Activated naive CD8-positive, alpha-beta T cell treated with anti-CD3 and anti-CD28 coated beads, Interleukin-2, amount 50 U/mL, for 24 hours (primary cell): Measurements from ENCODE around the gene DMD.

Experiments
- ATAC-seq: fragments of 150-1000 bp; cut with Tn5 transposase; one replicate; pipeline ENCODE4 v1.10.0; 2021
- DNase-seq: peaks from one replicate; pipeline ENCODE4 v3.0.0; 2021
- H3K27ac Mint-ChIP-seq: one replicate; pipeline ENCODE4 v1.8.0; 2021; ENCODE audit warnings: mild to moderate bottlenecking, mixed read lengths
- H3K27me3 Mint-ChIP-seq: one replicate; pipeline ENCODE4 v1.8.0; 2021; ENCODE audit warnings: mixed read lengths
- H3K36me3 Mint-ChIP-seq: one replicate; pipeline ENCODE4 v1.8.0; 2021; ENCODE audit warnings: low read depth, mixed read lengths
- H3K4me1 Mint-ChIP-seq: one replicate; pipeline ENCODE4 v1.8.0; 2021; ENCODE audit warnings: mixed read lengths
- H3K4me3 Mint-ChIP-seq: one replicate; pipeline ENCODE4 v1.8.0; 2021; ENCODE audit warnings: mild to moderate bottlenecking, moderate library complexity, mixed read lengths
- H3K9me3 Mint-ChIP-seq: one replicate; pipeline ENCODE4 v1.8.0; 2021; ENCODE audit warnings: mixed read lengths

The DMD gene

GRCh38 chrX:32614707-32615106 is 596.6 kb downstream of the DMD start:
- Mint-ChIP-seq H3K4me1 (no peaks in the 10 kb centered on the region), H3K9me3 (no peaks in the 10 kb centered on the region), H3K36me3 (no peaks in the 10 kb centered on the region), H3K27ac (no peak overlapping the region), H3K27me3 (no peaks in the 10 kb centered on the region), H3K4me3 (no peak overlapping the region)
- no peak for ATAC-seq
- DNase-seq = no peak

- Mint-ChIP-seq H3K4me1 (no peaks in the 10 kb centered on the region), H3K27me3 (no peaks in the 10 kb centered on the region), H3K27ac (no peak overlapping the region), H3K36me3 (no peaks in the 10 kb centered on the region), H3K4me3 (no peak overlapping the region), H3K9me3 (peaks cover 4% of the 10 kb centered on the region)
- no peak for ATAC-seq
- no peak for DNase-seq
Measured at GRCh38 chrX:32599156-32599555, 612.2 kb downstream of the DMD start.

- no peaks in the 10 kb centered on the region for H3K36me3 Mint-ChIP-seq
- H3K4me3 Mint-ChIP-seq = no peak overlapping the region
- DNase-seq (no peak), ATAC-seq (no peak)
- H3K27ac Mint-ChIP-seq = no peak overlapping the region
- H3K9me3 Mint-ChIP-seq = peaks cover 4% of the 10 kb centered on the region
- no peaks in the 10 kb centered on the region for H3K27me3 Mint-ChIP-seq
- no peaks in the 10 kb centered on the region for H3K4me1 Mint-ChIP-seq
Measured at GRCh38 chrX:32598707-32599106, 612.6 kb downstream of the DMD start.

GRCh38 chrX:32597777-32598176 is 613.6 kb downstream of the DMD start:
- no peak for ATAC-seq
- Mint-ChIP-seq H3K4me1 (no peaks in the 10 kb centered on the region), H3K36me3 (no peaks in the 10 kb centered on the region), H3K9me3 (peaks cover 4% of the 10 kb centered on the region), H3K4me3 (no peak overlapping the region), H3K27me3 (no peaks in the 10 kb centered on the region), H3K27ac (no peak overlapping the region)
- DNase-seq = no peak

GRCh38 chrX:32592786-32593185 is 618.6 kb downstream of the DMD start:
- Mint-ChIP-seq H3K27me3 (no peaks in the 10 kb centered on the region), H3K36me3 (no peaks in the 10 kb centered on the region), H3K4me3 (no peak overlapping the region), H3K9me3 (peaks cover 4% of the 10 kb centered on the region), H3K27ac (no peak overlapping the region), H3K4me1 (no peaks in the 10 kb centered on the region)
- no peak for ATAC-seq
- DNase-seq = no peak

GRCh38 chrX:32591589-32591988 is 619.8 kb downstream of the DMD start:
- ATAC-seq = no peak
- Mint-ChIP-seq H3K36me3 (no peaks in the 10 kb centered on the region), H3K4me1 (no peaks in the 10 kb centered on the region), H3K27ac (no peak overlapping the region), H3K27me3 (no peaks in the 10 kb centered on the region), H3K4me3 (no peak overlapping the region), H3K9me3 (no peaks in the 10 kb centered on the region)
- no peak for DNase-seq

GRCh38 chrX:32582729-32583128 is 628.6 kb downstream of the DMD start:
- no peaks in the 10 kb centered on the region for H3K36me3 Mint-ChIP-seq
- no peaks in the 10 kb centered on the region for H3K9me3 Mint-ChIP-seq
- H3K4me1 Mint-ChIP-seq = no peaks in the 10 kb centered on the region
- DNase-seq = no peak
- ATAC-seq = no peak
- no peak overlapping the region for H3K4me3 Mint-ChIP-seq
- H3K27ac Mint-ChIP-seq = no peak overlapping the region
- H3K27me3 Mint-ChIP-seq = no peaks in the 10 kb centered on the region

GRCh38 chrX:32576885-32577284 is 634.5 kb downstream of the DMD start:
- DNase-seq = no peak
- Mint-ChIP-seq H3K4me1 (no peaks in the 10 kb centered on the region), H3K9me3 (no peaks in the 10 kb centered on the region), H3K36me3 (no peaks in the 10 kb centered on the region), H3K27me3 (no peaks in the 10 kb centered on the region), H3K4me3 (no peak overlapping the region), H3K27ac (no peak overlapping the region)
- no peak for ATAC-seq

- no peaks in the 10 kb centered on the region for H3K9me3 Mint-ChIP-seq
- no peaks in the 10 kb centered on the region for H3K27me3 Mint-ChIP-seq
- no peak for DNase-seq
- no peaks in the 10 kb centered on the region for H3K36me3 Mint-ChIP-seq
- no peak overlapping the region for H3K4me3 Mint-ChIP-seq
- H3K4me1 Mint-ChIP-seq = no peaks in the 10 kb centered on the region
- no peak for ATAC-seq
- no peak overlapping the region for H3K27ac Mint-ChIP-seq
Measured at GRCh38 chrX:32572644-32573043, 638.7 kb downstream of the DMD start.

- DNase-seq (no peak), ATAC-seq (no peak)
- Mint-ChIP-seq H3K4me1 (no peaks in the 10 kb centered on the region), H3K9me3 (no peaks in the 10 kb centered on the region), H3K27ac (no peak overlapping the region), H3K27me3 (no peaks in the 10 kb centered on the region), H3K36me3 (no peaks in the 10 kb centered on the region), H3K4me3 (no peak overlapping the region)
Measured at GRCh38 chrX:32571579-32571978, 639.8 kb downstream of the DMD start.

GRCh38 chrX:32562261-32562660 is 649.1 kb downstream of the DMD start:
- Mint-ChIP-seq H3K4me1 (no peaks in the 10 kb centered on the region), H3K4me3 (no peak overlapping the region), H3K27ac (no peak overlapping the region), H3K9me3 (no peaks in the 10 kb centered on the region), H3K36me3 (no peaks in the 10 kb centered on the region), H3K27me3 (no peaks in the 10 kb centered on the region)
- ATAC-seq = no peak
- DNase-seq = no peak

GRCh38 chrX:32545101-32545500 is 666.2 kb downstream of the DMD start:
- Mint-ChIP-seq H3K27me3 (no peaks in the 10 kb centered on the region), H3K4me1 (no peaks in the 10 kb centered on the region), H3K9me3 (no peaks in the 10 kb centered on the region), H3K36me3 (no peaks in the 10 kb centered on the region), H3K4me3 (no peak overlapping the region), H3K27ac (no peak overlapping the region)
- DNase-seq (no peak), ATAC-seq (no peak)

GRCh38 chrX:32538554-32538953 is 672.8 kb downstream of the DMD start:
- H3K4me1 Mint-ChIP-seq = no peaks in the 10 kb centered on the region
- no peaks in the 10 kb centered on the region for H3K27me3 Mint-ChIP-seq
- DNase-seq (no peak), ATAC-seq (no peak)
- H3K36me3 Mint-ChIP-seq = no peaks in the 10 kb centered on the region
- H3K4me3 Mint-ChIP-seq = no peak overlapping the region
- H3K27ac Mint-ChIP-seq = no peak overlapping the region
- H3K9me3 Mint-ChIP-seq = no peaks in the 10 kb centered on the region

- Mint-ChIP-seq H3K9me3 (no peaks in the 10 kb centered on the region), H3K4me3 (no peak overlapping the region), H3K27ac (no peak overlapping the region), H3K4me1 (no peaks in the 10 kb centered on the region), H3K27me3 (no peaks in the 10 kb centered on the region), H3K36me3 (no peaks in the 10 kb centered on the region)
- DNase-seq = no peak
- ATAC-seq = no peak
Measured at GRCh38 chrX:32533848-32534247, 677.5 kb downstream of the DMD start.

GRCh38 chrX:32532262-32532661 is 679.1 kb downstream of the DMD start:
- Mint-ChIP-seq H3K27me3 (no peaks in the 10 kb centered on the region), H3K9me3 (no peaks in the 10 kb centered on the region), H3K4me3 (no peak overlapping the region), H3K36me3 (no peaks in the 10 kb centered on the region), H3K4me1 (no peaks in the 10 kb centered on the region), H3K27ac (no peak overlapping the region)
- ATAC-seq (no peak), DNase-seq (no peak)

GRCh38 chrX:32530802-32531403 is 680.4 kb downstream of the DMD start:
- Mint-ChIP-seq H3K4me1 (no peaks in the 10 kb centered on the region), H3K9me3 (no peaks in the 10 kb centered on the region), H3K36me3 (no peaks in the 10 kb centered on the region), H3K27me3 (no peaks in the 10 kb centered on the region), H3K4me3 (no peak overlapping the region), H3K27ac (no peak overlapping the region)
- DNase-seq (no peak), ATAC-seq (no peak)
